ENCODE measurements around the gene FOSB.
A peak's percentile ranks its signal among the peaks of the same experiment; 100 is the strongest.

FOSB gene

DNA sequence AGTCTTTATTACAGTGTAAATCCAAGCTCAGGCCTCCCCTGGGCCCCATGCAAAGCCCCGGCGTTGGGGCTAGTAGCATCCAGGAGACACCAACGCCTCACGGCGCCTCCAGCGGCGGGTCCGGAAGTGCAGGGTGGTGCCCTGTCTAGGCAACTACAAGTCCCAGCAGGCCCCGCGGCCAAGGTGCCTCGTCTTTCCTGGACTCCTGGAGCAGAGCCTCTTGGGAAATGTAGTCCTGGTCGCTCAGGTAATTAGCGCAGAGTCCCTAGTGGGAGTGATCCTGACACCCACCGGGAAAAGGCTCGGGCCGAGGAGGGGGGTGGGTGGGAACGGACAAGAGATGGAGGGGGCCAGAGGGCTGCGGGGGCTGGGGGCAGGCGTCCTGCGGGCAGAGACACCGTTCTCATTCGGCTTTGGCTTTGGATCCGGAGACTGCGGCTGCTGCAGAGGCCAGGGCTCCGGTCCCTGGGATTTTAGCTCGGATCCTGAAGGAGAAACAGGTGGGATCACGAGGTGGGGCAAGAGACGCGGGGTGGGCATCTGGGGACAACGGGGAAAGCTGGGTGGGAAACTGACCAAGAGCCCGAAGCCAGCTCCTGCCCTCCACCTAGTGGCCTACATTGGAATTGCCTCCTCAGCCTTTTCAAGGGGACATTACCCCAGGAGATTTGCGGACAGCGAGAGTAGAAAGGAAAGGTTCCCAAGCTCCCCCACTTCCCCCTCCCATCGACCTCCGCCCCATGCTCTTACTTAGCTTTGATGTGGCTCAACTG lies 17.7 kb downstream of the FOSB start:
- peak; percentile 96 for DNase-seq

GRCh38 chr19:45488708-45489107 lies 20.9 kb downstream of the FOSB start:
- DNase-seq = no peak

GRCh38 chr19:45489216-45489855 lies 21.5 kb downstream of the FOSB start:
- DNase-seq = no peak

GRCh38 chr19:45492137-45492626 lies 24.4 kb downstream of the FOSB start:
- no peak for DNase-seq

DNA sequence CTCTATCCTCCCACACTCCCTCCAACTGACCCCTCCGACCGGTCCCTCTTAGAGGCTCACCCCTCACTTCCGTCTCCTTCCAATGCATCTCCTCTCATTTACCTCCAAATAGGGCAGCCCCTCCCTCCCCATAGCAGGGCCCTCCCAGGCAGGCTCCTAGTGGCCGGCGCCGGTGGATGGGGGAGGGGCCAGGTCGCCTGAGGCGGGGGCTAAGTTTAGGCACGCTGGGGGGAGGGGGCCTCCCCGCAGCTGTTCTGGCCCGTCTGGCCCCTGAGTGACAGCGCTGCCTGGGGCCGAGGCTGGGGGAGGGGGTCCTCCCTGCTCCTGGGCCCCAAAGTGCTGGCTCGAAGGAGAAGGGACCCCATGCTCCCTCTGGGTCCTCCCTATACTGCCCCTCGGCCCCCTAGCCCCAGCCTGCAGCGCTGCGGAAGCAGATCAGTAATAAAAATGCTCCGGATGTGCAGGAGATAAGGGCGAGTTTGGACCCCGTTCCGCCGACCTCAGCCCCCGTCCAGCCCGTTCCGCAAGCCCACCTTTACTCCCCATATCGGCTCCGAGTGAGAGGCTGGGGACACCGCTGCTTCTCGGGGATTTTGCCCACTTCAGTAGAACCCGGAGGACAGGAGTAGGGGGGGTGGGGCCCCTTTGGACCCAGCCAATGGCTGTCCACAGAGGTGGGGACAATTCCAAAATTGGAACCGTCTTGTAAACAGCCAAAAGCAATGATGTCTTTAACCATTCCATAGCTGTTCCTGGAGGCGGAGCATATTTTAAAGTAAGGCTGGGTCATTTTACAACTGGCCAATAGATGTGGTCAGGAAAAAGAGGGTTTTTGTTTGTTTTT lies 25.1 kb downstream of the FOSB start:
- DNase-seq = no peak

GRCh38 chr19:45494261-45494916 lies 26.6 kb downstream of the FOSB start:
- DNase-seq = no peak

DNA sequence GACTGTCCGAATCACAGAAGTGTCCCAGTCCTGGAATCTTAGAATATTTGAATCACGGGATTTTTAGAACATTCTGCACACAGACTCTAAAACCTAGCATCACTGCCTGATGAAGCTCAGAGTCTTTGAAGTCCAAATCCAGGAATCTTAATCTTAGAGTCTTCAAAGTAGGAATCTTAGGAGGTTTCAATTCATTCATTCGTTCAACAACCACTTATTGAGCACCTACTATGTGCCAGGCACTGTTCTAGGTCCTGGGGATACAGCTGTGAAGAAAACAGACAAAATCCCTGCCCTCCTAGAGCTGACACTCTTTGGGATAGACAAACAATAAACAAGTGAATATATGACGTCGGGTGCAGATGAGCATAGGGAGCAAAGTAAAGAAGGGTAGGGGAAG lies 27.4 kb downstream of the FOSB start:
- DNase-seq = no peak

DNA sequence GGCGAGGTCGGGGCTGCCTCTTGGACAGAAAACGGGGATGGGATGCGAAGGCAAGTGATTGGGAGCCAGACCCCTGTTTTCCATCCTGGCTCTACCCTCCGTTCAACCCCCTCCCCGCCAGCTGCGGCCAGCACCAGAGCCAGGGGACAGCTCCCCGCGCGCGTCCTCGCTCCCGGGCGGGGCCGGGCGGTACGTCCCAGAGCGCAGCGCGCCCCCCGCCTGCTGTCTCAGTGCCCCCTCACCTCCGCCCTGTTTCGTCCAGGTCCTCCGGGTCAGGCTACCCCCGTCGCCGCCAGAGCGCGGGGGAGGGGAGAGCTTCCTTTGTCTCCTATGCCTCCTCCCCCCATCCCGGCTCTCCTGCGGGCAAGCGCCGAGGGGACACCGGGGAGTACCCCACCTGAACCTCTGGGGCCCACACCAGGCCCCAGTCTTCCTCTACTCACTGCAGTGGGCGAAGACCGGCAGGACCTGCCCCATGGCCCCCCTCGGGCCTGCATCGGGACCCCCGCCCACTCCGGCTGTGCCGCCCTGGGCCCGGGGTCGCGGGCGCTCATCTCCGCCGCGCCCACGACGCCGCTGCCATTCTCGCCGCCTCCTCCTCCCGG lies 28.7 kb downstream of the FOSB start:
- no peak for DNase-seq

DNA sequence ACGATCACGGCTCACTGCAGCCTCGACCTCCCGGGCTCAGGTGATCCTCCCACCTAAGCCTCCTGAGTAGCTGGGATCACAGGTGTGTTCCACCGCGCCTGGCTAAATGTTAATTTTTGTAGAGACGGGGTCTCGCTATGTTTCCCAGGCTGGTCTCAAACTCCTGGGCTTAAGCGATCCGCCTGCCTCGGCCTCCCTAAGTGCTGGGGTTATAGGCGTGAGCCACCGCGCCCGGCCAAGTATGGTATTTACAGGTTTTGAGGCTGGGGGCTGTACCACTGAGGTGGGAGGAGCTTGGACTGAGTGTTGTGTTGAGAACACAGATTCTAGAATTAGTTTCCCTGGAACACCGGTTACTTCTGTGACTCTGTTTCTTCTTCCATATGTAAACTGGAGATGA lies 30.0 kb downstream of the FOSB start:
- no peak for DNase-seq

DNA sequence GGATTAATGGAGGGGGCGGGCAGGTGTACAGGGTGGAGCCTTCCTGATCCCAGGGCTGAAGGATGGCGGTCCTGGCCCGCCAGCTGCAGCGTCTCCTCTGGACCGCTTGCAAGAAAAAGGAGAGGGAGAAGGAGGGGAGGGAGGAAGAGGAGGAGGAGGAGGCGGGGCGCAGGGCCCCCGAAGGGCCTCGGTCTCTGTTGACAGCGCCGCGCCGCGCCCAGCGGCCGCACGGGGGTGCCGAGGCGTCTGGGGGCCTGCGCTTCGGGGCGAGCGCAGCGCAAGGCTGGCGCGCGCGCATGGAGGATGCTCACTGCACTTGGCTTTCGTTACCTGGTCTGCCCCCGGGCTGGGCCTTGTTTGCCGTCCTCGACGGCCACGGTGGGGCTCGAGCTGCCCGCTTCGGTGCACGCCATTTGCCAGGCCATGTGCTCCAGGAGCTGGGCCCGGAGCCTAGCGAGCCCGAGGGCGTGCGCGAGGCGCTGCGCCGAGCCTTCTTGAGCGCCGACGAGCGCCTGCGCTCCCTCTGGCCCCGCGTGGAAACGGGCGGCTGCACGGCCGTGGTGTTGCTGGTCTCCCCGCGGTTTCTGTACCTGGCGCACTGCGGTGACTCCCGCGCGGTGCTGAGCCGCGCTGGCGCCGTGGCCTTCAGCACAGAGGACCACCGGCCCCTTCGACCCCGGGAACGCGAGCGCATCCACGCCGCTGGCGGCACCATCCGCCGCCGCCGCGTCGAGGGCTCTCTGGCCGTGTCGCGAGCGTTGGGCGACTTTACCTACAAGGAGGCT lies 30.8 kb downstream of the FOSB start, which contains the start of gene PPM1N:
TSS of gene PPM1N (plus strand) at position 33 of the 785 bp plus-strand sequence. CDS start at position 63, 30 bp downstream.
- peak; percentile 51 for DNase-seq

- DNase-seq = peak; percentile 67
Observed at GRCh38 chr19:45499196-45500180, 31.7 kb downstream of the FOSB start.

DNA sequence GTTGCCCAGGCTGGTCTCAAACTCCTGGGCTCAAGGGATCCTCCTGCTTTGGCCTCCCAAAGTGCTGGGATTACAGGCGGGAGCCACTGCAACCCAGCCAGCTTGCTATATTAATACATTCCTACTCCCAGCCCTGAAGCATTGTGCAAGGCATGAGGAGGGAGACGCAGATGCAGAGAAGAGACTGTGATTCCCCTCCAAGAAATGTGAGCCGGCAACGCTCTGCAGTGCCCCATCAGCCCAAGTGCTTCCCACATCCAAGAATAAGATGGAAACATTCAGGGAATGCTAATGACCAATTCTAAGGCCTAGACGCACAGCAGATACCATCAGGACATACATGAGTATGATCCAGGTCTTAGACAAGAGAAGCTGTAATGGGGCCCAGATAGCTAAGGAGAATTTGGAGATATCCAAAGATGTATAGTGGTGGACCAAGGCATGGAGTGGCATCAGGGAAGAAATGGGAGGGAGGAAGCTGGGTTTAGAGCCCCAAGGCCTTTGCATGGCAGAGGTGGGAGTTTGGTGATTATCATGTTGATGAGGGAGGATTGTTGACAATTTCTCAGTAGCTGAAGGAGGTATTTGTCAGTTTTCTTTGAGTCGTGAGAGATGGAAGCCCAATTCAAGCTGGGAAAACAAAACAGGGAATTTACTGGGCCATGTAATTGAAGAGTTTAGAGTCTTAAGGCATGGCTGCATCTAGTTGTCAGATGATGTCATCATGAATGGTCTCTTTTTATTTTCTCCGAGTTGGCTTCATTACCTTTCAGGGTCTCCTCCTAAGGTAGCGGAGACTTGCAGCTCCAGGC lies 33.3 kb downstream of the FOSB start:
- DNase-seq = no peak

- no peak for DNase-seq
Observed at GRCh38 chr19:45501730-45502014, 33.9 kb downstream of the FOSB start.

- DNase-seq = no peak
Observed at GRCh38 chr19:45502111-45502510, 34.3 kb downstream of the FOSB start.

DNA sequence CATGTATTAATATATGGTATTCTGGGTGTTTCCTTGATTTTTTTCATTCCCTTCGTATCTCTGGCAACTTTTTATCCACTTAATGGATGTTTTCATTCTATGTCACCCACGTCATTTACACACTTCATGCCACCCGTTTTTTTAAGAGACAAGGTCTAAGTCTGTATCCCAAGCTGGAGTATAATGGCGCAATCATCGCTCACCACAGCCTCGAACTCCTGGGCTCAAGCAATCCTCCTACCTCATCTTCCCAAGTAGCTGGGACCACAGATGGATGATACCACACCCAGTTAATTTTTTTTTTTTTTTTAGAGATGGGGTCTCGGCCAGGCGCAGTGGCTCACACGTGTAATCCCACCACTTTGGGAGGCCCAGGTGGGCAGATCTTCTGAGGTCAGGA lies 36.1 kb downstream of the FOSB start:
- DNase-seq = no peak

- DNase-seq = no peak
Observed at GRCh38 chr19:45505151-45505995, 37.6 kb downstream of the FOSB start.

DNA sequence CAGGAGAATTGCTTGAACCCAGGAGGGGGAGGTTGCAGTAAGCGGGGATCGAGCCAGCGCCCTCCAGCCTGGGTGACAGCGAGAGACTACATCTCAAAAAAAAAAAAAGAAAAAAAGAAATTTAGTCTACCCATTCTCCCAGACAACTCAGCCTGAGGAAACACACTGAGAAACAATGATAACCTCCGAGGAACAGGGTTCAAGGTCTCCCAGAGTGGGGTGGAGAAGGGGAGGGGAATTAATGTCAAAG lies 38.1 kb downstream of the FOSB start:
- DNase-seq = no peak

DNA sequence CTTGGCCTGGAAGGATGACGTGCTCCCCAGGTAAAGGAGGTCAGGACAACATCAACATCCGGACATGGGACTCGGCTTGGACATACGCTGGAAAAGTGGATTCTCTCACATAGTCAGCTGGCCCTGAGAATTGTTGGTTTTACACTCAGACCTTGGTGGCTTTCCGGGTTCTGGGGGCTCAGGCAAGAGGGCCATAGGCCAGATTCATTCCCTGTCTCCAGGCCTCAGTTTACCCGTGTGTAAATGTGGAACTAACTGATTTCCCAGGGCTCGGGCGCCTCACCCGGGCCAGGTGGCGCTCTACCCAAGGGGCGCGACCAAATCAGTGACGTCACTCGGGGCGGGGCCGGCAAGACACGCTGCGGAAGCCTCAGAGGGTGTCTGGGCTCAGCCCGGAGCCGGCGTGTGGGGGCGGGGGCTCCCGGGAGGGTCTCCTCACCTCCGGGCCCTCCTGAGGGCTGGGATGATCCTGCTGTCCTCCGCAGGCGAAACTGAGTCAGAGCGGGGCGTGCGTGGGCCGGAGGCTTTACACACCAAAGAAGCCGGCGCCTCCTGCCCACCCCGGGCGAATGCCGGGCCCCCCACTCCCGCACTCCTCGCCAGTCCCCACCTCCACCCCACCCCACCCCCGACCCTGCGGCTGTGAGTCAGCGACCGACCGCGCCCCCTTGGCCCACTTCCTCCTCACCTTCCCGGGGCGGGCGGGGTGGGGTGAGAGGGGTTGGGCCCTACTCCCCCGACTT lies 38.6 kb downstream of the FOSB start:
- DNase-seq = peak; percentile 99
